ENCODE measurements around the gene CEP290.

GRCh38 chr12:88187571-88187970 is 45.7 kb upstream of the CEP290 start:
- no peak for TF ChIP-seq CTCF (IDR thresholded peaks at IDR 0.05; ENCODE audit: extremely low read depth in 1 of 2, insufficient read depth in 1 of 2, low read depth in 1 of 2, low read length in 2 of 2)
- no peak for TF ChIP-seq EZH2 (IDR thresholded peaks at IDR 0.05; ENCODE audit: borderline replicate concordance, low read depth, low read length, severe bottlenecking)

Data from endothelial cell of umbilical vein (primary cell).